Measurements from ENCODE around the gene PRKCA.

- TF ChIP-seq CTCF (IDR thresholded peaks at IDR 0.05) (no peak), POLR2A (IDR thresholded peaks at IDR 0.05) (no peak), EP300 (IDR thresholded peaks at IDR 0.05) (no peak)
Observed at GRCh38 chr17:66638707-66639479, 336.5 kb downstream of the PRKCA start.
